WTC11 (cell line): ENCODE data around the gene PDIA6. TPM values are rescaled to one million over a fixed set of nuclear protein-coding genes. Genes with fewer than 3 reads are reported as not detected.

Experiments
- ATAC-seq: fragments of 200-7000 bp; cut with Tn5 transposase; 2 replicates; pipeline ENCODE4 v1.10.0; 2021; ENCODE audit warnings: mild to moderate bottlenecking, moderate library complexity
- CTCF ChIA-PET: fragments of 300-600 bp; sonication (Branson Sonifier 250); formaldehyde crosslinking; loops from one replicate; lab custom pipeline; 2021; ENCODE audit warnings: antibody characterized with exemption; lab: Charles Lee
- POLR2A ChIA-PET: fragments of 350-600 bp; sonication (Branson Sonifier 250); formaldehyde crosslinking; loops from one replicate; lab custom pipeline; 2021; ENCODE audit warnings: antibody characterized with exemption; lab: Charles Lee
- DNase-seq: peaks from one replicate; pipeline ENCODE4 v3.0.0; 2021; ENCODE audit warnings: low spot score
- H3K27ac Mint-ChIP-seq: 2 replicates; pipeline ENCODE4 v1.8.0; 2021; ENCODE audit warnings: mixed read lengths
- H3K27me3 Mint-ChIP-seq: 2 replicates; pipeline ENCODE4 v1.8.0; 2021; ENCODE audit warnings: low read depth, mild to moderate bottlenecking, moderate library complexity, mixed read lengths
- H3K36me3 Mint-ChIP-seq: 2 replicates; pipeline ENCODE4 v1.8.0; 2021; ENCODE audit warnings: mixed read lengths
- H3K4me1 Mint-ChIP-seq: 2 replicates; pipeline ENCODE4 v1.8.0; 2022; ENCODE audit warnings: mixed read lengths
- H3K4me3 Mint-ChIP-seq: 2 replicates; pipeline ENCODE4 v1.8.0; 2021; ENCODE audit warnings: mild to moderate bottlenecking, moderate library complexity, mixed read lengths
- H3K9me3 Mint-ChIP-seq: 2 replicates; pipeline ENCODE4 v1.8.0; 2021; ENCODE audit warnings: mixed read lengths
- ATF3 ChIP-seq: sonication (generic); formaldehyde crosslinking; conservative IDR thresholded peaks from 2 replicates; pipeline ENCODE4 v1.8.1; 2022; ENCODE audit warnings: mild to moderate bottlenecking, missing genetic modification reagents
- CREM ChIP-seq: sonication (generic); formaldehyde crosslinking; IDR thresholded peaks from 2 replicates; pipeline ENCODE4 v1.8.1; 2022; ENCODE audit warnings: mild to moderate bottlenecking, missing genetic modification reagents, moderate library complexity
- ERG ChIP-seq: fragments of 250-450 bp; sonication (Bioruptor Pico); IDR thresholded peaks from 2 replicates; pipeline ENCODE4 v1.8.0; 2021; ENCODE audit warnings: mild to moderate bottlenecking
- HMGXB4 ChIP-seq: sonication (generic); formaldehyde crosslinking; IDR thresholded peaks from 2 replicates; pipeline ENCODE4 v1.8.1; 2023; ENCODE audit warnings: mild to moderate bottlenecking, moderate library complexity, missing genetic modification reagents
- JUN ChIP-seq: sonication (generic); formaldehyde crosslinking; IDR thresholded peaks from 2 replicates; pipeline ENCODE4 v1.8.0; 2023; ENCODE audit warnings: mild to moderate bottlenecking, missing genetic modification reagents
- MAX ChIP-seq: sonication (generic); formaldehyde crosslinking; IDR thresholded peaks from 2 replicates; pipeline ENCODE4 v1.8.0; 2022; ENCODE audit warnings: mild to moderate bottlenecking, missing genetic modification reagents
- MYBL2 ChIP-seq: sonication (generic); formaldehyde crosslinking; IDR thresholded peaks from 2 replicates; pipeline ENCODE4 v1.8.1; 2023; ENCODE audit warnings: mild to moderate bottlenecking, moderate library complexity, missing genetic modification reagents
- SP1 ChIP-seq: sonication (generic); formaldehyde crosslinking; conservative IDR thresholded peaks from 2 replicates; pipeline ENCODE4 v1.8.1; 2022; ENCODE audit warnings: missing genetic modification reagents
- STAT6 ChIP-seq: sonication (generic); formaldehyde crosslinking; conservative IDR thresholded peaks from 2 replicates; pipeline ENCODE4 v1.8.1; 2023; ENCODE audit warnings: mild to moderate bottlenecking, low read depth, missing genetic modification reagents, moderate library complexity
- TEAD1 ChIP-seq: sonication (generic); formaldehyde crosslinking; IDR thresholded peaks from 2 replicates; pipeline ENCODE4 v1.8.0; 2022; ENCODE audit warnings: mild to moderate bottlenecking, missing genetic modification reagents
- TP53 ChIP-seq: sonication (generic); formaldehyde crosslinking; IDR thresholded peaks from 2 replicates; pipeline ENCODE4 v1.8.1; 2023; ENCODE audit warnings: mild to moderate bottlenecking, missing genetic modification reagents
- ZBTB43 ChIP-seq: sonication (generic); formaldehyde crosslinking; IDR thresholded peaks from 2 replicates; pipeline ENCODE4 v1.8.1; 2023; ENCODE audit warnings: mild to moderate bottlenecking, missing genetic modification reagents
- ZNF263 ChIP-seq: sonication (generic); formaldehyde crosslinking; IDR thresholded peaks from 2 replicates; pipeline ENCODE4 v1.8.1; 2022; ENCODE audit warnings: low read depth, mild to moderate bottlenecking, moderate library complexity, missing genetic modification reagents
- ZNF532 ChIP-seq: fragments of 250-450 bp; sonication (Bioruptor Pico); IDR thresholded peaks from 2 replicates; pipeline ENCODE4 v1.9.0; 2021; ENCODE audit warnings: mild to moderate bottlenecking, borderline replicate concordance
- total RNA-seq: library from RNA; stranded (reverse); gene quantifications from 3 replicates; pipeline ENCODE4 v1.2.3, GENCODE V29; 2021

Gene PDIA6
- total RNA-seq, 1 experiment from 2014 or later = 331 TPM

- Mint-ChIP-seq H3K27ac (0 out of 2 replicates have a peak overlapping the region, but pooled peaks have one; percentile 49), H3K27me3 (no peaks in the 10 kb centered on the region), H3K36me3 (peaks cover 73% of the 10 kb centered on the region), H3K4me1 (peaks cover 16% of the 10 kb centered on the region), H3K4me3 (no peak overlapping the region), H3K9me3 (no peaks in the 10 kb centered on the region)
- ChIA-PET CTCF (no interaction called here), POLR2A (no interaction called here)
- no peak for DNase-seq
- TF ChIP-seq STAT6 (CRISPR knock-in tag) = no peak
- no peak for TF ChIP-seq MAX
- ATAC-seq = no peak
These were observed 15.9 kb downstream of the PDIA6 start for GRCh38 chr2:10796703-10797102.

- H3K9me3 Mint-ChIP-seq = no peaks in the 10 kb centered on the region
- no peak for TF ChIP-seq ZBTB43 (CRISPR knock-in tag)
- no peaks in the 10 kb centered on the region for H3K27me3 Mint-ChIP-seq
- CTCF ChIA-PET = interaction anchor here (0.5 to 0.6 kb wide), 2 partner anchors 76 to 83 kb away, joined by 4 read pairs; no protein-coding TSS in a partner anchor
- peak overlapping the region; percentile 64; the same call in 1 of the 2 replicates for H3K27ac Mint-ChIP-seq
- peaks cover 77% of the 10 kb centered on the region for H3K36me3 Mint-ChIP-seq
- POLR2A ChIA-PET = no interaction called here
- DNase-seq (no peak), ATAC-seq (no peak)
- no peak overlapping the region for H3K4me3 Mint-ChIP-seq
- H3K4me1 Mint-ChIP-seq = peaks cover 16% of the 10 kb centered on the region
These were observed 17.0 kb downstream of the PDIA6 start for GRCh38 chr2:10795508-10796046.

- peaks cover 80% of the 10 kb centered on the region for H3K36me3 Mint-ChIP-seq
- ATAC-seq = no peak
- TF ChIP-seq HMGXB4 (CRISPR knock-in tag) (no peak), JUN (no peak), ZNF263 (CRISPR knock-in tag) (no peak), TEAD1 (no peak), ATF3 (no peak), SP1 (CRISPR knock-in tag) (no peak), MYBL2 (no peak), CREM (no peak)
- H3K9me3 Mint-ChIP-seq = no peaks in the 10 kb centered on the region
- H3K4me3 Mint-ChIP-seq = no peak overlapping the region
- ChIA-PET CTCF (no interaction called here), POLR2A (no interaction called here)
- no peak overlapping the region for H3K27ac Mint-ChIP-seq
- no peaks in the 10 kb centered on the region for H3K27me3 Mint-ChIP-seq
- peaks cover 13% of the 10 kb centered on the region for H3K4me1 Mint-ChIP-seq
- no peak for DNase-seq
These were observed 17.7 kb downstream of the PDIA6 start for GRCh38 chr2:10794876-10795275.

- Mint-ChIP-seq H3K27ac (no peak overlapping the region), H3K36me3 (peaks cover 87% of the 10 kb centered on the region), H3K4me1 (peaks cover 4% of the 10 kb centered on the region), H3K4me3 (no peak overlapping the region), H3K27me3 (no peaks in the 10 kb centered on the region), H3K9me3 (no peaks in the 10 kb centered on the region)
- POLR2A ChIA-PET = interaction anchor here (0.7 kb wide), 1 partner anchor 697 kb away, joined by 5 read pairs; no protein-coding TSS in a partner anchor
- ATAC-seq = no peak
- CTCF ChIA-PET = no interaction called here
- DNase-seq = no peak
- TF ChIP-seq ERG (CRISPR knock-in tag) (no peak), TP53 (CRISPR knock-in tag) (no peak), ZNF532 (no peak)
These were observed 18.8 kb downstream of the PDIA6 start for GRCh38 chr2:10793816-10794215.
